Vagina (tissue), 2 donors: ENCODE measurements around the gene ABHD13.
A peak's percentile ranks its signal among the peaks of the same experiment; 100 is the strongest.

Source experiments
- CTCF ChIP-seq, 3 experiments: fragments of 450-650 bp in 2 of 3; fragments of 200-600 bp in 1 of 3; sonication (generic) in 1 of 3; IDR thresholded peaks; one replicate each; pipeline ENCODE4 v1.5.1; 2017 to 2019; ENCODE audit warnings: antibody characterized with exemption in 3 of 3, mild to moderate bottlenecking in 2 of 3, moderate library complexity in 2 of 3
- POLR2A ChIP-seq, 2 donors: fragments of 450-650 bp; IDR thresholded peaks; one replicate each; pipeline ENCODE4 v1.6.1; 2017; ENCODE audit warnings: antibody characterized with exemption in 2 of 2, mild to moderate bottlenecking in 2 of 2, moderate library complexity in 2 of 2
- POLR2AphosphoS5 ChIP-seq, 2 donors: sonication (generic); formaldehyde crosslinking; IDR thresholded peaks; one replicate each; pipeline ENCODE4 v1.9.0; 2017; ENCODE audit warnings: antibody characterized with exemption in 2 of 2, mild to moderate bottlenecking in 2 of 2, low read depth in 1 of 2; ENCODE audit not compliant: insufficient read depth in 1 of 2

GRCh38 chr13:108215436-108215835 is 2.8 kb upstream of the ABHD13 start, which contains the start of gene LIG4:
- TF ChIP-seq CTCF (IDR thresholded peaks at IDR 0.05) (no peak), POLR2AphosphoS5 (IDR thresholded peaks at IDR 0.05; ENCODE audit: insufficient read depth in 1 of 2, low read depth in 1 of 2) (peak; percentile 35 to 48), POLR2A (IDR thresholded peaks at IDR 0.05) (no peak)
